DOHH2 (cell line): Measurements from ENCODE around the gene OR10A3.

Experiments used
- H3F3A ChIP-seq: fragments of 200-600 bp; sonication (generic), shearing (Covaris generic); 2 replicates; pipeline ENCODE4 v1.6.0; 2016; ENCODE audit warnings: antibody characterized with exemption, mild to moderate bottlenecking; ENCODE audit not compliant: control insufficient read depth, insufficient read depth
- H3K27ac ChIP-seq: fragments of 200-600 bp; sonication (generic); 2 replicates; pipeline ENCODE4 v1.5.1; 2014; ENCODE audit warnings: low read depth, mild to moderate bottlenecking, low read length, moderate library complexity
- H3K27me3 ChIP-seq: fragments of 200-600 bp; sonication (generic); 2 replicates; pipeline ENCODE4 v1.6.1; 2014; ENCODE audit warnings: mild to moderate bottlenecking, low read length, mixed read lengths; ENCODE audit not compliant: control insufficient read depth
- H3K36me3 ChIP-seq: fragments of 200-600 bp; sonication (generic); 2 replicates; pipeline ENCODE4 v1.6.1; 2014; ENCODE audit warnings: mild to moderate bottlenecking, low read length, moderate library complexity, mixed read lengths; ENCODE audit not compliant: control insufficient read depth
- H3K4me1 ChIP-seq: fragments of 200-600 bp; sonication (generic); 2 replicates; pipeline ENCODE4 v1.6.1; 2014; ENCODE audit warnings: mild to moderate bottlenecking, low read length, mixed read lengths; ENCODE audit not compliant: control insufficient read depth
- H3K4me2 ChIP-seq: fragments of 200-600 bp; sonication (generic); 2 replicates; pipeline ENCODE4 v1.6.0; 2014; ENCODE audit warnings: mild to moderate bottlenecking, low read length, moderate library complexity
- H3K4me3 ChIP-seq: fragments of 200-600 bp; sonication (generic); 2 replicates; pipeline ENCODE4 v1.5.1; 2014; ENCODE audit warnings: mild to moderate bottlenecking, low read length, mixed read lengths
- H3K79me2 ChIP-seq: fragments of 200-600 bp; sonication (generic); 2 replicates; pipeline ENCODE4 v1.6.1; 2014; ENCODE audit warnings: mild to moderate bottlenecking, low read length, mixed read lengths; ENCODE audit not compliant: control insufficient read depth
- H3K9me2 ChIP-seq: fragments of 200-600 bp; sonication (generic); replicated peaks from 2 replicates; pipeline ENCODE4 v1.6.1; 2014; ENCODE audit warnings: mild to moderate bottlenecking, low read length, mixed read lengths; ENCODE audit not compliant: control insufficient read depth
- H3K9me3 ChIP-seq: fragments of 200-600 bp; sonication (generic); 2 replicates; pipeline ENCODE4 v1.6.1; 2014; ENCODE audit warnings: antibody characterized with exemption, low read length, mixed read lengths; ENCODE audit not compliant: control insufficient read depth, insufficient read depth
- H4K20me1 ChIP-seq: fragments of 200-600 bp; sonication (generic); 2 replicates; pipeline ENCODE4 v1.6.0; 2014; ENCODE audit warnings: low read depth, mild to moderate bottlenecking, antibody characterized with exemption, low read length, moderate library complexity; ENCODE audit not compliant: control insufficient read depth, insufficient read depth
- CTCF ChIP-seq: fragments of 200-600 bp; sonication (generic); IDR thresholded peaks from one replicate; pipeline ENCODE4 v1.5.1; 2014; ENCODE audit warnings: antibody characterized with exemption, mild to moderate bottlenecking, low read depth, low read length; ENCODE audit not compliant: poor library complexity, severe bottlenecking
- EZH2phosphoT487 ChIP-seq: fragments of 200-600 bp; sonication (generic); IDR thresholded peaks from 2 replicates; pipeline ENCODE4 v1.6.1; 2017; ENCODE audit warnings: borderline replicate concordance, mild to moderate bottlenecking, antibody characterized with exemption, low read length, moderate library complexity, mixed read lengths

Gene OR10A3

GRCh38 chr11:7901319-7901854 lies 40.1 kb downstream of the OR10A3 start:
- Histone ChIP-seq H3K9me3 (no peaks in the 10 kb centered on the region), H4K20me1 (no peaks in the 10 kb centered on the region), H3K27me3 (no peaks in the 10 kb centered on the region), H3K4me1 (peaks cover 5% of the 10 kb centered on the region), H3K4me2 (no peak overlapping the region), H3F3A (no peaks in the 10 kb centered on the region), H3K4me3 (no peak overlapping the region), H3K36me3 (no peaks in the 10 kb centered on the region), H3K27ac (no peak overlapping the region), H3K9me2 (no peaks in the 10 kb centered on the region), H3K79me2 (no peaks in the 10 kb centered on the region)
- TF ChIP-seq CTCF (no peak), EZH2phosphoT487 (no peak)

GRCh38 chr11:7900686-7901085 lies 40.8 kb downstream of the OR10A3 start:
- H3K4me2 ChIP-seq = no peak overlapping the region

GRCh38 chr11:7899418-7899817 lies 42.1 kb downstream of the OR10A3 start:
- no peaks in the 10 kb centered on the region for H3K27me3 ChIP-seq
- no peaks in the 10 kb centered on the region for H3F3A ChIP-seq
- H3K4me1 ChIP-seq = no peaks in the 10 kb centered on the region
- H3K27ac ChIP-seq = no peak overlapping the region
- H3K36me3 ChIP-seq = no peaks in the 10 kb centered on the region
- H4K20me1 ChIP-seq = no peaks in the 10 kb centered on the region
- no peaks in the 10 kb centered on the region for H3K9me2 ChIP-seq
- no peaks in the 10 kb centered on the region for H3K79me2 ChIP-seq
- no peak overlapping the region for H3K4me2 ChIP-seq
- TF ChIP-seq CTCF (no peak), EZH2phosphoT487 (no peak)
- no peak overlapping the region for H3K4me3 ChIP-seq
- no peaks in the 10 kb centered on the region for H3K9me3 ChIP-seq

More at GRCh38 chr11:7900686-7901085, 40.8 kb downstream of the OR10A3 start:
- TF ChIP-seq EZH2phosphoT487 (no peak), CTCF (no peak)
- H3K27ac ChIP-seq = no peak overlapping the region
- H3F3A ChIP-seq = no peaks in the 10 kb centered on the region
- no peaks in the 10 kb centered on the region for H4K20me1 ChIP-seq
- H3K4me1 ChIP-seq = no peaks in the 10 kb centered on the region
- no peaks in the 10 kb centered on the region for H3K27me3 ChIP-seq
- no peak overlapping the region for H3K4me3 ChIP-seq
- no peaks in the 10 kb centered on the region for H3K79me2 ChIP-seq
- no peaks in the 10 kb centered on the region for H3K36me3 ChIP-seq
- H3K9me3 ChIP-seq = no peaks in the 10 kb centered on the region
- no peaks in the 10 kb centered on the region for H3K9me2 ChIP-seq
